NT2/D1 (cell line): ENCODE measurements around the gene RAE1.

Experiments used
- SUZ12 ChIP-seq: IDR thresholded peaks from 2 replicates; pipeline ENCODE4 v1.6.1; 2011; ENCODE audit not compliant: insufficient read length, insufficient read depth; ENCODE audit errors: extremely low read depth
- YY1 ChIP-seq: IDR thresholded peaks from 2 replicates; pipeline ENCODE4 v1.6.1; 2011; ENCODE audit not compliant: insufficient read length, insufficient read depth

GRCh38 chr20:57319584-57319983 lies 31.5 kb upstream of the RAE1 start:
- TF ChIP-seq SUZ12 (no peak), YY1 (no peak)
